GM10847 (cell line): ENCODE results near the gene OTOS.

Source experiments
- POLR2A ChIP-seq: IDR thresholded peaks from 2 replicates; pipeline ENCODE4 v1.6.1; 2011; ENCODE audit not compliant: insufficient read length; ENCODE audit errors: extremely low read depth

The OTOS gene

GRCh38 chr2:240170883-240171282 lies 30.4 kb upstream of the OTOS start:
- no peak for TF ChIP-seq POLR2A

- no peak for TF ChIP-seq POLR2A
These were observed 29.9 kb upstream of the OTOS start for GRCh38 chr2:240170354-240170735.

- TF ChIP-seq POLR2A, result no peak
These were observed 29.3 kb upstream of the OTOS start for GRCh38 chr2:240169486-240170353.

- no peak for TF ChIP-seq POLR2A
These were observed 28.3 kb upstream of the OTOS start for GRCh38 chr2:240168546-240169361.

- no peak for TF ChIP-seq POLR2A
These were observed 27.6 kb upstream of the OTOS start for GRCh38 chr2:240168041-240168440.

GRCh38 chr2:240167588-240167880 lies 27.1 kb upstream of the OTOS start:
- no peak for TF ChIP-seq POLR2A

- TF ChIP-seq POLR2A, result no peak
These were observed 26.5 kb upstream of the OTOS start for GRCh38 chr2:240166761-240167587.

- TF ChIP-seq POLR2A, result no peak
These were observed 25.7 kb upstream of the OTOS start for GRCh38 chr2:240166191-240166590.

GRCh38 chr2:240165661-240166060 lies 25.2 kb upstream of the OTOS start:
- TF ChIP-seq POLR2A, result no peak

GRCh38 chr2:240165034-240165433 lies 24.6 kb upstream of the OTOS start:
- no peak for TF ChIP-seq POLR2A

GRCh38 chr2:240164586-240164985 lies 24.1 kb upstream of the OTOS start:
- no peak for TF ChIP-seq POLR2A

GRCh38 chr2:240163844-240164574 lies 23.6 kb upstream of the OTOS start:
- TF ChIP-seq POLR2A, result no peak

- no peak for TF ChIP-seq POLR2A
These were observed 22.7 kb upstream of the OTOS start for GRCh38 chr2:240162939-240163714.

- no peak for TF ChIP-seq POLR2A
These were observed 22.1 kb upstream of the OTOS start for GRCh38 chr2:240162531-240162930.

GRCh38 chr2:240162032-240162431 lies 21.6 kb upstream of the OTOS start:
- TF ChIP-seq POLR2A, result no peak
